Measurements from ENCODE around the gene LYPD8. TPM values are rescaled to one million over a fixed set of nuclear protein-coding genes. Genes with fewer than 3 reads are reported as not detected.
"Not testable (repeated sequence)": the region's sequence is repeated elsewhere in the genome, so short reads cannot be mapped to it uniquely, and the experiment has no call there.

Gene LYPD8
- total RNA-seq, 1 donor from 2014 or later, result not detected

- no peaks in the 10 kb centered on the region for H3K36me3 Mint-ChIP-seq
- peaks cover 12% of the 10 kb centered on the region for H3K9me3 ChIP-seq (ENCODE audit: low read depth)
- H3K9me3 Mint-ChIP-seq, result peaks cover 5% of the 10 kb centered on the region
- no peak overlapping the region for H3K27ac ChIP-seq
- H3K4me3 Mint-ChIP-seq, result no peak overlapping the region
- peaks cover 6% of the 10 kb centered on the region for H3K27me3 Mint-ChIP-seq (ENCODE audit: insufficient read depth, low read depth)
- no peaks in the 10 kb centered on the region for H3K79me2 ChIP-seq (ENCODE audit: low read depth)
- H2AFZ ChIP-seq (replicated peaks), result no peak overlapping the region
- H3K9ac ChIP-seq, result no peak overlapping the region
- H3K4me1 Mint-ChIP-seq, result no peaks in the 10 kb centered on the region
- no peak for DNase-seq (ENCODE audit: low spot score)
- no peak overlapping the region for H3K4me3 ChIP-seq
- no peaks in the 10 kb centered on the region for H3F3A ChIP-seq (ENCODE audit: low read depth)
- H3K4me1 ChIP-seq, result no peaks in the 10 kb centered on the region
- TF ChIP-seq EZH2 (IDR thresholded peaks at IDR 0.05), result no peak
- no peak for TF ChIP-seq EZH2phosphoT487 (IDR thresholded peaks at IDR 0.05)
- no peak for TF ChIP-seq CTCF (IDR thresholded peaks at IDR 0.05)
- no peaks in the 10 kb centered on the region for H3K36me3 ChIP-seq
- H3K27me3 ChIP-seq, result no peaks in the 10 kb centered on the region
- H4K20me1 ChIP-seq (ENCODE audit: low read depth), result no peaks in the 10 kb centered on the region
- H3K4me2 ChIP-seq, result no peak overlapping the region
- H3K27ac Mint-ChIP-seq, result no peak overlapping the region
These were observed 44.9 kb upstream of the LYPD8 start for GRCh38 chr1:248800459-248800858.

GRCh38 chr1:248798791-248799190 is 43.2 kb upstream of the LYPD8 start:
- TF ChIP-seq CTCF (IDR thresholded peaks at IDR 0.05) (no peak), EZH2phosphoT487 (IDR thresholded peaks at IDR 0.05) (no peak), EZH2 (IDR thresholded peaks at IDR 0.05) (no peak)
- H2AFZ ChIP-seq (replicated peaks), result no peak overlapping the region
- H3K27me3 ChIP-seq, result no peaks in the 10 kb centered on the region
- no peaks in the 10 kb centered on the region for H4K20me1 ChIP-seq (ENCODE audit: low read depth)
- H3K27ac ChIP-seq, result no peak overlapping the region
- Mint-ChIP-seq H3K4me3 (no peak overlapping the region), H3K36me3 (no peaks in the 10 kb centered on the region), H3K27me3 (ENCODE audit: insufficient read depth, low read depth) (peaks cover 6% of the 10 kb centered on the region), H3K27ac (no peak overlapping the region), H3K9me3 (peaks cover 7% of the 10 kb centered on the region), H3K4me1 (no peaks in the 10 kb centered on the region)
- H3K4me2 ChIP-seq, result no peak overlapping the region
- no peaks in the 10 kb centered on the region for H3K36me3 ChIP-seq
- no peaks in the 10 kb centered on the region for H3K79me2 ChIP-seq (ENCODE audit: low read depth)
- no peaks in the 10 kb centered on the region for H3F3A ChIP-seq (ENCODE audit: low read depth)
- no peak overlapping the region for H3K4me3 ChIP-seq
- no peaks in the 10 kb centered on the region for H3K4me1 ChIP-seq
- H3K9ac ChIP-seq, result no peak overlapping the region
- DNase-seq (ENCODE audit: low spot score), result no peak
- peaks cover 12% of the 10 kb centered on the region for H3K9me3 ChIP-seq (ENCODE audit: low read depth)

GRCh38 chr1:248794663-248795062 is 39.1 kb upstream of the LYPD8 start:
- H3K4me1 Mint-ChIP-seq; H3K9ac ChIP-seq; H3K79me2 ChIP-seq (ENCODE audit: low read depth); DNase-seq (ENCODE audit: low spot score); H3K27me3 Mint-ChIP-seq (ENCODE audit: insufficient read depth, low read depth); H3K4me1 ChIP-seq; H3K4me2 ChIP-seq; H4K20me1 ChIP-seq (ENCODE audit: low read depth); H3K36me3 ChIP-seq; H3K27ac Mint-ChIP-seq; H3K36me3 Mint-ChIP-seq; H3K4me3 Mint-ChIP-seq; H3K9me3 ChIP-seq (ENCODE audit: low read depth); H2AFZ ChIP-seq (replicated peaks); H3K27me3 ChIP-seq; H3K27ac ChIP-seq; H3K4me3 ChIP-seq; H3F3A ChIP-seq (ENCODE audit: low read depth); H3K9me3 Mint-ChIP-seq: not testable (repeated sequence)

- no peak overlapping the region for H3K4me3 ChIP-seq
- Mint-ChIP-seq H3K9me3 (peaks cover 6% of the 10 kb centered on the region), H3K27me3 (ENCODE audit: insufficient read depth, low read depth) (peaks cover 7% of the 10 kb centered on the region), H3K27ac (no peak overlapping the region), H3K4me1 (no peaks in the 10 kb centered on the region), H3K36me3 (no peaks in the 10 kb centered on the region), H3K4me3 (no peak overlapping the region)
- TF ChIP-seq CTCF (IDR thresholded peaks at IDR 0.05) (no peak), EZH2 (IDR thresholded peaks at IDR 0.05) (no peak), EZH2phosphoT487 (IDR thresholded peaks at IDR 0.05) (no peak)
- H4K20me1 ChIP-seq (ENCODE audit: low read depth), result no peaks in the 10 kb centered on the region
- no peaks in the 10 kb centered on the region for H3K36me3 ChIP-seq
- H3K4me1 ChIP-seq, result no peaks in the 10 kb centered on the region
- no peaks in the 10 kb centered on the region for H3K27me3 ChIP-seq
- no peaks in the 10 kb centered on the region for H3F3A ChIP-seq (ENCODE audit: low read depth)
- no peaks in the 10 kb centered on the region for H3K9me3 ChIP-seq (ENCODE audit: low read depth)
- no peak overlapping the region for H2AFZ ChIP-seq (replicated peaks)
- H3K27ac ChIP-seq, result no peak overlapping the region
- no peak overlapping the region for H3K4me2 ChIP-seq
- no peak for DNase-seq (ENCODE audit: low spot score)
- H3K79me2 ChIP-seq (ENCODE audit: low read depth), result no peaks in the 10 kb centered on the region
- H3K9ac ChIP-seq, result no peak overlapping the region
These were observed 38.0 kb upstream of the LYPD8 start for GRCh38 chr1:248793592-248793991.

Measured in neural progenitor cell (in vitro differentiated cells).